Activated CD4-positive, CD25-positive, alpha-beta regulatory T cell treated with anti-CD3 and anti-CD28 coated beads, Interleukin-2, amount 50 U/mL, for 16 hours (primary cell): ENCODE measurements around the gene CPSF7.
A peak's percentile ranks its signal among the peaks of the same experiment; 100 is the strongest.
"Not testable (repeated sequence)": the region's sequence is repeated elsewhere in the genome, so short reads cannot be mapped to it uniquely, and the experiment has no call there.

Experiments used
- DNase-seq: peaks from one replicate; pipeline ENCODE4 v3.0.0-alpha.2; 2020; ENCODE audit warnings: low read depth, low spot score

The CPSF7 gene

GRCh38 chr11:61429691-61430582 is at the start of gene CPSF7, which contains the start of gene SDHAF2:
Gene CPSF7 (minus strand): TSS chr11:61429975. CDS start chr11:61429235, 740 bp downstream.
Gene SDHAF2 (plus strand): TSS chr11:61430124. CDS start chr11:61430147, 23 bp downstream.
- DNase-seq: peak; percentile 95

GRCh38 chr11:61477727-61478148 is 48.0 kb upstream of the CPSF7 start:
- DNase-seq: peak; percentile 34

GRCh38 chr11:61477126-61477525 is 47.4 kb upstream of the CPSF7 start:
- DNase-seq: no peak

- DNase-seq: no peak
Observed at GRCh38 chr11:61476371-61476770, 46.6 kb upstream of the CPSF7 start.

GRCh38 chr11:61475433-61475832 is 45.7 kb upstream of the CPSF7 start:
- DNase-seq: no peak

GRCh38 chr11:61474013-61474643 is 44.4 kb upstream of the CPSF7 start:
- DNase-seq: no peak

- DNase-seq: no peak
Observed at GRCh38 chr11:61473370-61474012, 43.7 kb upstream of the CPSF7 start.

GRCh38 chr11:61472868-61473267 is 43.1 kb upstream of the CPSF7 start:
- no peak for DNase-seq

GRCh38 chr11:61472282-61472681 is 42.5 kb upstream of the CPSF7 start:
- DNase-seq: no peak

GRCh38 chr11:61468002-61468401 is 38.2 kb upstream of the CPSF7 start:
- no peak for DNase-seq

- not testable (repeated sequence) for DNase-seq
Observed at GRCh38 chr11:61467602-61468001, 37.8 kb upstream of the CPSF7 start.

GRCh38 chr11:61460986-61461385 is 31.2 kb upstream of the CPSF7 start:
- no peak for DNase-seq

GRCh38 chr11:61460474-61460881 is 30.7 kb upstream of the CPSF7 start:
- DNase-seq: no peak

GRCh38 chr11:61454520-61454919 is 24.7 kb upstream of the CPSF7 start:
- no peak for DNase-seq

- no peak for DNase-seq
Observed at GRCh38 chr11:61453695-61454094, 23.9 kb upstream of the CPSF7 start.

GRCh38 chr11:61452825-61453224 is 23.1 kb upstream of the CPSF7 start:
- DNase-seq: no peak

- no peak for DNase-seq
Observed at GRCh38 chr11:61448552-61448927, 18.8 kb upstream of the CPSF7 start.

GRCh38 chr11:61447601-61448551 is 18.1 kb upstream of the CPSF7 start:
- DNase-seq: no peak

GRCh38 chr11:61446211-61446651 is 16.5 kb upstream of the CPSF7 start:
- DNase-seq: peak; percentile 63

GRCh38 chr11:61445516-61445915 is 15.7 kb upstream of the CPSF7 start:
- no peak for DNase-seq

GRCh38 chr11:61442616-61443015 is 12.8 kb upstream of the CPSF7 start:
- DNase-seq: no peak
